Esophagus muscularis mucosa (tissue), 4 donors: ENCODE measurements around the gene GBX2. TPM values are rescaled to one million over a fixed set of nuclear protein-coding genes. Genes with fewer than 3 reads are reported as not detected.

Experiments used
- DNase-seq: peaks from one replicate; pipeline ENCODE4 v3.0.0-alpha.2; 2017; ENCODE audit errors: extremely low spot score
- H3K27ac ChIP-seq, 4 donors: fragments of 200-600 bp; sonication (generic); replicated peaks in 1 of 4; 1 replicate in 3 of 4; 2 replicates in 1 of 4; pipeline ENCODE4 v1.5.1; 2016 to 2019; ENCODE audit warnings: mild to moderate bottlenecking in 1 of 4
- H3K27me3 ChIP-seq, 4 donors: fragments of 200-600 bp; sonication (generic); one replicate each; pipeline versions ENCODE4 v1.5.1 to v1.6.0; 2016 to 2019
- H3K36me3 ChIP-seq, 4 donors: fragments of 200-600 bp; sonication (generic); one replicate each; pipeline ENCODE4 v1.5.1; 2016 to 2019
- H3K4me1 ChIP-seq, 4 donors: fragments of 200-600 bp; sonication (generic); one replicate each; pipeline ENCODE4 v1.5.1; 2016 to 2019
- H3K4me3 ChIP-seq, 4 donors: fragments of 200-600 bp; sonication (generic); 1 replicate in 2 of 4; 2 replicates in 2 of 4; pipeline ENCODE4 v1.5.1; 2016 to 2019; ENCODE audit warnings: mild to moderate bottlenecking in 4 of 4, moderate library complexity in 1 of 4
- H3K9me3 ChIP-seq, 4 donors: fragments of 200-600 bp; sonication (generic); 1 replicate in 3 of 4; 2 replicates in 1 of 4; pipeline ENCODE4 v1.5.1; 2016 to 2019
- EP300 ChIP-seq: sonication (generic); formaldehyde crosslinking; IDR thresholded peaks from one replicate; pipeline ENCODE4 v1.6.1; 2017; ENCODE audit warnings: antibody characterized with exemption
- POLR2A ChIP-seq: fragments of 450-650 bp; IDR thresholded peaks from one replicate; pipeline ENCODE4 v1.6.1; 2017; ENCODE audit warnings: antibody characterized with exemption, moderate library complexity, mild to moderate bottlenecking, low read depth
- POLR2AphosphoS5 ChIP-seq, 2 donors: sonication (generic); formaldehyde crosslinking; IDR thresholded peaks; one replicate each; pipeline ENCODE4 v1.6.1; 2017; ENCODE audit warnings: antibody characterized with exemption in 2 of 2
- WGBS: methylation state at CpG from one replicate; pipeline ENCODE4 v1.1.5; 2018; 5-methylcytosine and 5-hydroxymethylcytosine counted together
- intact Hi-C: fragments of 100-400 bp; cut with DNase I; formaldehyde crosslinking; loops from one replicate; pipeline ENCODE4 v1.15.1; 2023
- total RNA-seq, 4 donors: library from RNA; depleted of rRNA; stranded (reverse); fragments of >200 nt; gene quantifications; one replicate each; pipeline versions ENCODE4 v1.1.0 to v1.2.1, GENCODE V29; 2016
- TF ChIP-seq, protein P1 (sequence below), 3 experiments: fragments of 200-600 bp in 2 of 3; fragments of 450-650 bp in 1 of 3; sonication (generic) in 2 of 3; IDR thresholded peaks; one replicate each; pipeline ENCODE4 v1.5.1; 2017 to 2019; ENCODE audit warnings: antibody characterized with exemption in 3 of 3, mild to moderate bottlenecking in 2 of 3, moderate library complexity in 1 of 3

GBX2 gene
- total RNA-seq, 4 donors from 2014 or later, result not detected

DNA sequence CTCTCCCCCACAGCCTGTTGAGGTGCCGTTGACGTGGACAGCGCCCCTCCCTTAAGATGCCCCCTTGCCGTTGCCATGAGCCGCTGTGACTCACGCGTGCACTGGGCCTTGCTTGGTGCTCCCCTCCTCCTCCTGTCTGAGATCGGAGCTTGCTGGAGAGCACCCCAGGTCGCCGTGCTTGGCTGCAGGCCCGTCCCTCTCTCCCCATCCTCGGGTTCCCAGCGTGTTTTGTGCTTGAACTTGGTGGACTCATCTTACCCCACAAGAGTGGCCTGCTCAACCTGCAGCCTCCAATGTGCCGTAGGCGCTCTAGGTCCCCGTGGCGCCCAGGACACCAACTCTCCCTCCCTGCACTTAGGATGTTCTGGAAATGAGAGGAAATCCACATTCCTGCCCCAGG is 39.9 kb downstream of the GBX2 start:
- H3K27ac ChIP-seq, result no peak overlapping the region
- TF ChIP-seq POLR2A (no peak), POLR2AphosphoS5 (IDR thresholded peaks at IDR 0.05) (no peak)
- TF ChIP-seq, protein P1, sequence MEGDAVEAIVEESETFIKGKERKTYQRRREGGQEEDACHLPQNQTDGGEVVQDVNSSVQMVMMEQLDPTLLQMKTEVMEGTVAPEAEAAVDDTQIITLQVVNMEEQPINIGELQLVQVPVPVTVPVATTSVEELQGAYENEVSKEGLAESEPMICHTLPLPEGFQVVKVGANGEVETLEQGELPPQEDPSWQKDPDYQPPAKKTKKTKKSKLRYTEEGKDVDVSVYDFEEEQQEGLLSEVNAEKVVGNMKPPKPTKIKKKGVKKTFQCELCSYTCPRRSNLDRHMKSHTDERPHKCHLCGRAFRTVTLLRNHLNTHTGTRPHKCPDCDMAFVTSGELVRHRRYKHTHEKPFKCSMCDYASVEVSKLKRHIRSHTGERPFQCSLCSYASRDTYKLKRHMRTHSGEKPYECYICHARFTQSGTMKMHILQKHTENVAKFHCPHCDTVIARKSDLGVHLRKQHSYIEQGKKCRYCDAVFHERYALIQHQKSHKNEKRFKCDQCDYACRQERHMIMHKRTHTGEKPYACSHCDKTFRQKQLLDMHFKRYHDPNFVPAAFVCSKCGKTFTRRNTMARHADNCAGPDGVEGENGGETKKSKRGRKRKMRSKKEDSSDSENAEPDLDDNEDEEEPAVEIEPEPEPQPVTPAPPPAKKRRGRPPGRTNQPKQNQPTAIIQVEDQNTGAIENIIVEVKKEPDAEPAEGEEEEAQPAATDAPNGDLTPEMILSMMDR (IDR thresholded peaks at IDR 0.05), result no peak
- 93% methylated on average over 17 of the region's 17 CpGs for WGBS
- no peaks in the 10 kb centered on the region for H3K9me3 ChIP-seq
- H3K4me1 ChIP-seq, result no peaks in the 10 kb centered on the region
- no peaks in the 10 kb centered on the region for H3K27me3 ChIP-seq
- peaks cover 15 to 70% (median 44%) of the 10 kb centered on the region in 4 donors for H3K36me3 ChIP-seq
- no peak overlapping the region for H3K4me3 ChIP-seq
- intact Hi-C loops, result no loop called here
- no peak for DNase-seq

DNA sequence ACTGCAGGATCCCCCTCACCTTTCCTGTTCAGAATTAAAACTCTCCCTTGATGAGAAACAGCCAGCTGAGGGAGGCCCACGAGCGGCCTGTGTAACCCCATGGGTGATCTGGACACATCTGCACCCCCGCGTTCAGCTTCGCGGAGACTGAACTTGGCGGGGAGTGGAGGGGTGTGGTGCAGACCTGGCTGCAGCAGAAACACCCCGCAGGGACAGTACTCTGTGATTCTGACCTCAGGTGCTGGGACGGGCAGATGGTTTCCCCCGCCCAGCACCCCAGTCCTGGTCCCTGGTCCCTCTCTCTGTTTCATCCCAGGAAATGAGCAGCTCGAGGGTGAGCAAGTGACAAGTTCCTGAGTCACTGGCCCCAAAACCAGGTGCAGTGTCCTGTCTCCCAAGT is 41.2 kb downstream of the GBX2 start:
- WGBS, result 84% methylated on average over 10 of the region's 11 CpGs
- Histone ChIP-seq H3K4me3 (no peak overlapping the region), H3K27me3 (no peaks in the 10 kb centered on the region), H3K36me3 (peaks cover 12 to 71% (median 40%) of the 10 kb centered on the region in 4 donors), H3K9me3 (no peaks in the 10 kb centered on the region), H3K27ac (no peak overlapping the region), H3K4me1 (no peaks in the 10 kb centered on the region)
- intact Hi-C loops, result no loop called here
- no peak for TF ChIP-seq EP300
- TF ChIP-seq POLR2A, result no peak
- TF ChIP-seq POLR2AphosphoS5 (IDR thresholded peaks at IDR 0.05), result no peak
- TF ChIP-seq, protein P1 (IDR thresholded peaks at IDR 0.05), result no peak
- DNase-seq, result no peak

DNA sequence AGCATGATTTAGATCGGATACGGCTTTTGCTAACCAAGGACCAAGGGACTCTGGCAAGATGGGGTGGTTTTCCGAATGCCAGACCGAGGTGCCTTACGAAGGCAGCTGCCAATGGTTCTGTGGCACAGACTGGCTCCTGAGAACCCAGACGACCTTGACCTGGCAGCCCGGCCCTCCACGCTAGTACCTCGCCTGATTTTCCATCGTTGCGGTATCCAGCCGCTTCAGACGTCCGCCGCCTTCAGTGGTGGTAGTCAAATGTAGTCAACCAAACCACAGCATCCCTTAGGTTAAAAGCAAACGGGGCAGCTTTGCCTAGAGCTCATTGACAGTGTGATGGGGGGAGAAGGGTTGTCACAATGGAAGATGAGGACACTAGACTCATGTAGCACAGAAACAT is 42.6 kb downstream of the GBX2 start:
- Histone ChIP-seq H3K27ac (no peak overlapping the region), H3K4me1 (no peaks in the 10 kb centered on the region), H3K36me3 (peaks cover 12 to 81% (median 49%) of the 10 kb centered on the region in 4 donors), H3K9me3 (no peaks in the 10 kb centered on the region), H3K27me3 (no peaks in the 10 kb centered on the region), H3K4me3 (no peak overlapping the region)
- 92% methylated on average over 16 of the region's 16 CpGs for WGBS
- intact Hi-C loops, result no loop called here
- no peak for DNase-seq
- no peak for TF ChIP-seq POLR2AphosphoS5 (IDR thresholded peaks at IDR 0.05)
- TF ChIP-seq POLR2A, result no peak
- TF ChIP-seq EP300, result no peak
- TF ChIP-seq, protein P1 (IDR thresholded peaks at IDR 0.05), result no peak

DNA sequence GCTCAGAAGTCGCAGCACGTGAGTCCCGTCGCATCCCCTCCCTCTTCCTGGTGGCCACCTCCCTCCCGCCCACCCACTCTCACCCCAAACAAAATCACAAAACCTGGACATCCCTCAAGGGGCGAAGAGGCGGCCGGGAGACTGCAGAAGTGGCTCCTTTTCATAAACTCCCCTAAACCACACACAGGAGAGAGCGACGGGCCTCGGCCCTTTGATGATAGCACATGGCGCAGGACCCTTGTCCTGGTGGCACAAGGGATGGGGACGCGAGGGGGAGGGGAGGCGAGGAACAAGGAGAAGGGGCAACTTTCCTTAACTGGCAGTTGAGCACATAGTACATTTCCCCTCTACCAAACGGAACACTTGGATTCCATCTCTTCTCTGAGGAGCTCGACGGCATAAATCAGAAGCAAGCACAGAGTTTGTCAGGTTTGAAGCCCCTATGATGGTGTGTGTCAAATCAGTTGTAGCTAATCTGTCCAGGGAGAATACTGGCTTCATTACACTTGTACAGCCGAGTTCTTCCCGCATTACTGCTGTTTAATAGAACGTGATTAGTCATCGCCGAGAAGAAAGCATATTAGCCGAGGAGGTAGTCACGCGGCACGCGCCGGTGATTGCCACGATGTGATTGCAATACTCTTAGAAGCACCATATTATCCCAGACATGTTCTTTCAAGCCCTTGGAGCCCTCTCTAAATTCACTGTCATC is 43.8 kb downstream of the GBX2 start:
- H3K36me3 ChIP-seq, result peaks cover 12 to 84% (median 52%) of the 10 kb centered on the region in 4 donors

More for the DNA sequence above, 43.8 kb downstream of the GBX2 start:
- DNase-seq, result no peak
- Histone ChIP-seq H3K27me3 (no peaks in the 10 kb centered on the region), H3K4me1 (no peaks in the 10 kb centered on the region), H3K4me3 (no peak overlapping the region), H3K27ac (no peak overlapping the region), H3K9me3 (no peaks in the 10 kb centered on the region)
- intact Hi-C loops, result no loop called here
- TF ChIP-seq POLR2A (no peak), EP300 (no peak), POLR2AphosphoS5 (IDR thresholded peaks at IDR 0.05) (no peak)
- TF ChIP-seq, protein P1 (IDR thresholded peaks at IDR 0.05), result no peak
- 94% methylated on average over 28 of the region's 30 CpGs for WGBS
